ENCODE data around the gene UBE2Q1. TPM values are rescaled to one million over a fixed set of nuclear protein-coding genes. Genes with fewer than 3 reads are reported as not detected.
"Not testable (repeated sequence)": the region's sequence is repeated elsewhere in the genome, so short reads cannot be mapped to it uniquely, and the experiment has no call there.

Gene UBE2Q1
- total RNA-seq, 1 donor, result 17.0 TPM

- DNase-seq (ENCODE audit: low read depth in 2 of 3, low spot score in 2 of 3), result no peak
These were observed 5.1 kb downstream of the UBE2Q1 start for GRCh38 chr1:154553056-154554030.

GRCh38 chr1:154552036-154552435 is 6.4 kb downstream of the UBE2Q1 start:
- no peak for DNase-seq (ENCODE audit: low read depth in 2 of 3, low spot score in 2 of 3)

- DNase-seq (ENCODE audit: low read depth in 2 of 3, low spot score in 2 of 3), result no peak
These were observed 7.0 kb downstream of the UBE2Q1 start for GRCh38 chr1:154551474-154551873.

- DNase-seq (ENCODE audit: low read depth in 2 of 3, low spot score in 2 of 3), result no peak
These were observed 7.8 kb downstream of the UBE2Q1 start for GRCh38 chr1:154550657-154551056.

GRCh38 chr1:154550070-154550469 is 8.4 kb downstream of the UBE2Q1 start:
- DNase-seq (ENCODE audit: low read depth in 2 of 3, low spot score in 2 of 3), result no peak

GRCh38 chr1:154549202-154549770 is 9.2 kb downstream of the UBE2Q1 start:
- DNase-seq (ENCODE audit: low read depth in 2 of 3, low spot score in 2 of 3), result no peak

- DNase-seq (ENCODE audit: low read depth in 2 of 3, low spot score in 2 of 3), result no peak
These were observed 10.4 kb downstream of the UBE2Q1 start for GRCh38 chr1:154548028-154548427.

GRCh38 chr1:154547105-154547732 is 11.2 kb downstream of the UBE2Q1 start:
- DNase-seq (ENCODE audit: low read depth in 2 of 3, low spot score in 2 of 3), result no peak

DNA sequence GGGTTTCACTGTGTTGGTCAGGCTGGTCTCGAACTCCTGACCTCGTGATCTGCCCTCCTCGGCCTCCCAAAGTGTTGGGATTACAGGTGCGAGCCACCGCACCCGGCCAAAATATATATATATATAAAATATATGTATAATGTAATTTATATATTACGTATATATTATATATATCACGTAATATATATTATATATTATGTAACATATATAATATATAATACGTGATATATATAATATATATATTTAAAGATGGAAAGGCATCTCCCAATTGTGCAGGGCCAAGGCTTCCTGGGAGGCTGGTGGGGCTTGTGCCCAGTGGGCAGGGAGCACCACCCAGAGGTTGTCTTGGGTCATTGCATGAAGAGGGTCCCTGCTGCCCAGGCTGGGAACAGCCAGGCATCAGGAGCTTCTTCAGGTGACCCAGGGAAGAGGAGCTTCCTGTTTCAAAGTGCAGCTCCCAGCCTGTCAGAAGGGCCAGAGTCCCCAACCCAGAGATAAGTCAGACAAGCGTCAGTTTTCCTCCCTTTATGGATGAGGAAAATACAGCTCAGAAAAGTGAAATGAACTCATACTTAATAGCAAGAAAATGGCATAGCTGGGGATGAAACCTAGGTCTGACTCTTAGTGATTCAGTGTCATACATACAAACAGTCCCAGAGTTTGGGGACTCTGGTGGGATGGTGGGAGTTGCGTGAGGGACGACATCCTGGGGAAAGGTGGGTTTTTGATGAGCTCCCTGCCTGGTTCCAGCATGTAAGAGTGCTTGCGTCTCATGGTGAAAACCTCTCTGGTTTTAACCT is 12.0 kb downstream of the UBE2Q1 start:
- peak in 2 of 3 donors; percentile 44 to 66 for DNase-seq (ENCODE audit: low read depth in 2 of 3, low spot score in 2 of 3)

- DNase-seq (ENCODE audit: low read depth in 2 of 3, low spot score in 2 of 3), result no peak
These were observed 17.2 kb downstream of the UBE2Q1 start for GRCh38 chr1:154541231-154541630.

- DNase-seq (ENCODE audit: low read depth in 2 of 3, low spot score in 2 of 3), result no peak
These were observed 18.7 kb downstream of the UBE2Q1 start for GRCh38 chr1:154539486-154540483.

DNA sequence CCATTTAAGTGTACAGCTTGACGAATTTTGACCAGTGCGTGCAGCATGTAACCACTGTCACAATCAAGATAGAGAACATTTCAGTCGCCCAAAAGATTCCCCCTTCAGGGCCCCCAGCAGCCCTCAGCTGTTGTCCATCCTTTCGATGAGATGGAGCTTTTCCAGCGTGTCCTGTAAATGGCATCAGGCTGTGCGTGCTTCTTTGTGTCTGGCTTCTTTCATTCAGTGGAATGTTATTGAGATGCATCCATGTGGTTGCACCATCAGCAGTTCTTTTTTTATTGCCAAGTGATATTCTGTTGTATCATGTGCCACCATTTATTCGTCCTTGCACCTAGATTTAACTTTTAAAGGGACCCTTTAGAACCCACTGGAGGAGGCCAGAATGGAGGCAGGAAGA is 21.9 kb downstream of the UBE2Q1 start:
- DNase-seq (ENCODE audit: low read depth in 2 of 3, low spot score in 2 of 3), result no peak

DNA sequence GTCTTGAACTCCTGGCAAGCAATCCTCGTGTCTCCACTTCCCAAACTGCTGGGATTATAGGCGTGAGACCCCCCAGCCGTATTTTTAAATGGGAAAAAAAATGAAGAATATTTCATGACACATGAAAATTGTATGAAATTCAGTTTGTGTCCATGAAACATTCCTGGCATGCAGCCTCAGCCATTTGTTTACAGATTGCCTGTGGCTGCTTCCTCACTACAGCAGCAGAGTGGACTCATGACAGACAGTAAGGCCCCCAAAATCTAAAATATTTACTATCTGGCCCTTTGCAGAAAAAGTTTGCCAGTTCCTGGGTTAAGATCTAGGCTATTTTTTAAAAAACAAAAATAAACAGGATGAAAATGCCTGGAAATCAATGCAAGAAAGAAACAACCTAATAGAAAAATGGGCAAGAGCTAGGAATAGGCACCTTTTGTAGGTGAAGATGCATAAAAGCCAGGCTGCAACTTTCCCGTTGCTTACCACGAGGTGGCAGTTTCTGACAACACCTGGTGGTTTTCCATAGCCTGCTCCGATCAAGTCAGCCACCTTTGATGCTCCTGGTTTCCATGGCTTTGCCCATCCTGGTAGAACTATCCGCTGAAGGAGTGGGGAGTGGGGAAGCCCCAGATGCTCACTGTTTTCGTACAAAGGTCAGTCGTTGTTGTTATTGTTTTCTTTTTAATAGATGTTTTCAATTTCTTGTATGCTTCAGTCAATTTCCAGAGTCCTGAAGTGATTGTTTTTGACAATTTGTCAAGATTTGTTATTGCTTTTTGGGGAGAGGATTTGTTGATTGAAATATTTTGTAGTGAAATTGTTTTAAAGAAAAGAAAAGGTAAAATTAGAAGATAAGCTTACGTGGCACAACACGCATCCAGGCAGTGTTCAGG is 24.3 kb downstream of the UBE2Q1 start:
- DNase-seq (ENCODE audit: low read depth in 2 of 3, low spot score in 2 of 3), result no peak

- DNase-seq (ENCODE audit: low read depth in 2 of 3, low spot score in 2 of 3), result not testable (repeated sequence)
These were observed 26.5 kb downstream of the UBE2Q1 start for GRCh38 chr1:154531950-154532349.

DNA sequence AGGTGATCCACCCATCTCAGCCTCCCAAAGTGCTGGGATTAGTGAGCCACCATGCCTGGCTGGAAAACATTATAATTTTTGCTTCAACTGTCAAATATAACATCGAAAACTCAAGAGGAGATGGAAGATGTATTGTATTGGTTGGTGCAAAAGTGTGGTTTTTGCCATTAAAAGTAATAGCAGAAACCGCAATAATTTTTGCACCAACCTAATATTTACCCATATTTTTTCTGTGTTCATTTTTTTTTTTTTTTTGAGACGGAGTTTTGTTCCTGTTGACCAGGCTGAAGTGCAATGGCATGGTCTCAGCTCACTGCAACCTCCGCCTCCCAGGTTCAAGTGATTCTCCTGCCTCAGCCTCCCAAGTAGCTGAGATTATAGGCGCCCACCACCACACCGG is 29.2 kb downstream of the UBE2Q1 start:
- DNase-seq (ENCODE audit: low read depth in 2 of 3, low spot score in 2 of 3), result no peak

DNA sequence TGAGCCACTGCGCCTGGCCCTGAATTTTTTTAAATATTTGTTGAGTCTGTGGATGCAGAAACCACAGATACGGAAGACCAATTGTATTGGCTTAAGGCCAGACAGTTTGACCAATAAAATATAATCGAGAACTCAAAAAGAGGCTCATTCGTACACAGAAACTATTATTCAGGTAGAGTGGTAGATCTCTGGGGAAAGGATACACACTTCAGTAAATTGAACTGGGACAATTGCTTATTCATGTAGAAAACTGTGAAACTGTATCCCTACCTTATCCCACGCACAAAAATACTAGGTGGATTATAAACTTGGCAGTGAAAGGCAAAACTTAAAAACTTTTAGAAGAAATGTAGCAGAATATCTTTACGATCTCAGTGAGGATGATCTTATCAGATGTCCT is 31.3 kb downstream of the UBE2Q1 start:
- no peak for DNase-seq (ENCODE audit: low read depth in 2 of 3, low spot score in 2 of 3)

DNA sequence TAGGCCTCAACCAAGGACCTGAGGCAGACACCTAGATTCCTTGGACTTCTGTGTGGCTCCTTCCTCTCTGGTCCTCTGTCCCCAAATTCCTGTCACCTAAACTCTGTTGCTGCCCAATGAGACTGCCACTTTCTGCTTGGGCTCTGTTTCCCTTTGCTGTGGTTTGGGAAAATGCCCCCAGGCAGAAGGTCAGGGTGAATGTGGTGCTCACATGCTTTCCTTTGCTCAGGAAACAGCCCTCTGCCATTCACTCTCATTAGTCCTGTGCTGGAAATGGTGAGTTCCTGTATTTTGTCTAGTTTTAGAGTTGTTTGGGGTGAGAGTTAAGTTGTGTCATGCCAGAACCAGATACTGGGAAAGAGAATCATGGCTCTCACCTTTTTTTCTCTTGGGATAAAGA is 33.6 kb downstream of the UBE2Q1 start:
- DNase-seq (ENCODE audit: low read depth in 2 of 3, low spot score in 2 of 3), result no peak

GRCh38 chr1:154521695-154522094 is 36.8 kb downstream of the UBE2Q1 start:
- no peak for DNase-seq (ENCODE audit: low read depth in 2 of 3, low spot score in 2 of 3)

DNA sequence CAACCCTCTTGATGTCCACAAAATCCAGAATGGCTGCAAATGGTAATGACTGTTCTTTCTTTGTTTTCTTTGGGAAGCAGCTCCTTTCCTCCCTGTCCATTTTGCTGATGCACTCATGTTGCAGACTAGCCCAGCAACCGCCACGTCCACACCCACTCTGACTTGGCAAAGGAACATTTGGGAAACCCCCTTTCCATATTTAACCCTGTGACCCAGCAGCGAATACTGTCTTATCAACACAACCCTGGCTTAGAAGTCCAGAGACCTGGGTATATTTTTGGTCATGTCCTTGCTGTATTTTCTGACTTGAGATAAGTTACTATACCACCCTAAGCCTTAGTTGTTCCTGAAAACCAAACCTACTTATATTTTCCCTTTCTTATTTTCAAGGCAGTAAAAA is 38.1 kb downstream of the UBE2Q1 start:
- peak in 1 of 3 donors; percentile 5 for DNase-seq (ENCODE audit: low read depth in 2 of 3, low spot score in 2 of 3)
